ENCODE results near the gene MMP13. TPM values are rescaled to one million over a fixed set of nuclear protein-coding genes. Genes with fewer than 3 reads are reported as not detected.

The MMP13 gene
- total and polyA plus RNA-seq, 2 donors (not counting 3 experiments of a cell fraction or from before 2014, with no cell fraction given): not detected

DNA sequence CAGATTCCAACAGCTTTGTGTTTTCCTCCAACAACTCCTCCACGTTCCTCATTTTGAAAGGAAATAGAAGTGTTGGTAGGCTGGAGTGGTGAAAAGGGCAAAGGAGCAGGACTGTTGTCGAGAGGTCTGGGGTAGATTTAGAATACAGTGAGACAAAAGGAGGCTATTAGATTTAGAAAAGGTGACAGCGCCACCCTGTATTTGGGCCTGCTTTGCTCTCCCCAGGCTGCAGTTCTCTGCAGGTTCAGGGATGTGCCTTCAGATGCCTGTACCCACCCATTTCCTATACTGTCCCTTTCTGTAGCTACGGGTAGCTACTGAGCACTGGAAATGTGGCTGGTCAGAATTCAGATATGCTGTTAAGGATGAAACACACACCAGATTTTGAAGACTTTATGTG is 20.8 kb downstream of the MMP13 start:
- no peaks in the 10 kb centered on the region for H3K79me2 ChIP-seq (ENCODE audit: control insufficient read depth, insufficient read depth, low read length)
- H3K36me3 ChIP-seq (ENCODE audit: control insufficient read depth in 2 of 2, extremely low read depth in 1 of 2, insufficient read depth in 2 of 2, low read length in 2 of 2): no peaks in the 10 kb centered on the region
- POLR2A ChIA-PET: no interaction called here
- intact Hi-C loops (cut with micrococcal nuclease) (no loop called here), dilution Hi-C loops (cut with MboI; ENCODE audit: extremely low pct_ligation_motif_present, low sequenced_read_pairs) (no loop called here)
- no peaks in the 10 kb centered on the region for H3K4me1 ChIP-seq (ENCODE audit: control insufficient read depth, extremely low read depth, insufficient read depth, low read length)
- no peak overlapping the region for H3K27ac ChIP-seq (ENCODE audit: insufficient read depth, low read depth, low read length)
- BruUV-seq (replicated peaks): no TSS peak
- H3K9me1 ChIP-seq (replicated peaks; ENCODE audit: control insufficient read depth, extremely low read depth, insufficient read depth, low read length): no peaks in the 10 kb centered on the region
- CTCF ChIA-PET: interaction anchor here (3.6 kb wide), 1 partner anchor 20 kb away, joined by 19 read pairs; no protein-coding TSS in a partner anchor
- no peak overlapping the region for H2AFZ ChIP-seq (ENCODE audit: low read depth, low read length)
- DNase-seq (ENCODE audit: low read depth, low spot score) (no peak), FAIRE-seq (no peak)
- H3K4me3 ChIP-seq (replicated peaks in 1 of 3; ENCODE audit: insufficient read depth in 1 of 3, low read depth in 1 of 3, low read length in 3 of 3): no peak overlapping the region
- H4K20me1 ChIP-seq (replicated peaks; ENCODE audit: control insufficient read depth, extremely low read depth, insufficient read depth, low read length): no peaks in the 10 kb centered on the region
- H3K9ac ChIP-seq (replicated peaks; ENCODE audit: extremely low read depth, insufficient read depth, low read length): no peak overlapping the region
- no peaks in the 10 kb centered on the region for H3K9me3 ChIP-seq (replicated peaks; ENCODE audit: control insufficient read depth, insufficient read depth, low read length)
- TF ChIP-seq MYC (IDR thresholded peaks at IDR 0.05; ENCODE audit: low read depth, low read length): no peak
- no peak for TF ChIP-seq JUN (IDR thresholded peaks at IDR 0.05; ENCODE audit: borderline replicate concordance, insufficient read depth, insufficient read length, low read depth)
- TF ChIP-seq, protein P1, sequence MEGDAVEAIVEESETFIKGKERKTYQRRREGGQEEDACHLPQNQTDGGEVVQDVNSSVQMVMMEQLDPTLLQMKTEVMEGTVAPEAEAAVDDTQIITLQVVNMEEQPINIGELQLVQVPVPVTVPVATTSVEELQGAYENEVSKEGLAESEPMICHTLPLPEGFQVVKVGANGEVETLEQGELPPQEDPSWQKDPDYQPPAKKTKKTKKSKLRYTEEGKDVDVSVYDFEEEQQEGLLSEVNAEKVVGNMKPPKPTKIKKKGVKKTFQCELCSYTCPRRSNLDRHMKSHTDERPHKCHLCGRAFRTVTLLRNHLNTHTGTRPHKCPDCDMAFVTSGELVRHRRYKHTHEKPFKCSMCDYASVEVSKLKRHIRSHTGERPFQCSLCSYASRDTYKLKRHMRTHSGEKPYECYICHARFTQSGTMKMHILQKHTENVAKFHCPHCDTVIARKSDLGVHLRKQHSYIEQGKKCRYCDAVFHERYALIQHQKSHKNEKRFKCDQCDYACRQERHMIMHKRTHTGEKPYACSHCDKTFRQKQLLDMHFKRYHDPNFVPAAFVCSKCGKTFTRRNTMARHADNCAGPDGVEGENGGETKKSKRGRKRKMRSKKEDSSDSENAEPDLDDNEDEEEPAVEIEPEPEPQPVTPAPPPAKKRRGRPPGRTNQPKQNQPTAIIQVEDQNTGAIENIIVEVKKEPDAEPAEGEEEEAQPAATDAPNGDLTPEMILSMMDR (IDR thresholded peaks at IDR 0.05; ENCODE audit: extremely low read depth in 1 of 2, insufficient read depth in 1 of 2, low read depth in 1 of 2, low read length in 2 of 2): no peak
- no peak for TF ChIP-seq POLR2A (IDR thresholded peaks at IDR 0.05; ENCODE audit: low read depth, low read length)
- TF ChIP-seq, protein P2, sequence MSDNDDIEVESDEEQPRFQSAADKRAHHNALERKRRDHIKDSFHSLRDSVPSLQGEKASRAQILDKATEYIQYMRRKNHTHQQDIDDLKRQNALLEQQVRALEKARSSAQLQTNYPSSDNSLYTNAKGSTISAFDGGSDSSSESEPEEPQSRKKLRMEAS (IDR thresholded peaks at IDR 0.05; ENCODE audit: insufficient read depth, insufficient read length): no peak
- TF ChIP-seq FOS (IDR thresholded peaks at IDR 0.05; ENCODE audit: borderline replicate concordance, insufficient read depth, low read length): no peak
- TF ChIP-seq EZH2 (IDR thresholded peaks at IDR 0.05; ENCODE audit: borderline replicate concordance, low read depth, low read length, severe bottlenecking): no peak
- no peak for TF ChIP-seq GATA2 (IDR thresholded peaks at IDR 0.05; ENCODE audit: insufficient read depth, insufficient read length, low read depth, low read length)
- TF ChIP-seq POLR2AphosphoS5 (IDR thresholded peaks at IDR 0.05; ENCODE audit: insufficient read depth, low read depth, low read length): no peak
- H3K27me3 ChIP-seq (ENCODE audit: control insufficient read depth in 2 of 2, insufficient read depth in 2 of 2, low read length in 2 of 2): peaks cover 0 to 2% of the 10 kb centered on the region in 2 experiments
- no peak overlapping the region for H3K4me2 ChIP-seq (ENCODE audit: insufficient read depth, low read length)

Measured in endothelial cell of umbilical vein (primary cell).